HG03442 (cell line): Measurements from ENCODE around the gene CCDC136.

ENCODE experiments used
- ATAC-seq: cut with Tn5 transposase; IDR thresholded peaks from one replicate; pipeline ENCODE4 v1.9.1; 2021; ENCODE audit warnings: mild to moderate bottlenecking, moderate library complexity; ENCODE audit not compliant: unreplicated experiment

Gene CCDC136

GRCh38 chr7:128841921-128842673 lies 50.3 kb downstream of the CCDC136 start:
- no peak for ATAC-seq

- no peak for ATAC-seq
Measured at GRCh38 chr7:128842674-128843641, 51.2 kb downstream of the CCDC136 start.

GRCh38 chr7:128843938-128844621 lies 52.3 kb downstream of the CCDC136 start:
- no peak for ATAC-seq

- no peak for ATAC-seq
Measured at GRCh38 chr7:128844777-128845311, 53.1 kb downstream of the CCDC136 start.

GRCh38 chr7:128845475-128845874 lies 53.7 kb downstream of the CCDC136 start:
- no peak for ATAC-seq

GRCh38 chr7:128845987-128846386 lies 54.2 kb downstream of the CCDC136 start:
- ATAC-seq: no peak

GRCh38 chr7:128846781-128847444 lies 55.1 kb downstream of the CCDC136 start:
- ATAC-seq: no peak

- ATAC-seq: no peak
Measured at GRCh38 chr7:128847721-128848211, 56.0 kb downstream of the CCDC136 start.

GRCh38 chr7:128848289-128849155 lies 56.8 kb downstream of the CCDC136 start:
- no peak for ATAC-seq

GRCh38 chr7:128849156-128849515 lies 57.4 kb downstream of the CCDC136 start:
- ATAC-seq: no peak

- no peak for ATAC-seq
Measured at GRCh38 chr7:128849804-128850490, 58.2 kb downstream of the CCDC136 start.

- ATAC-seq: no peak
Measured at GRCh38 chr7:128852537-128853254, 60.9 kb downstream of the CCDC136 start.

GRCh38 chr7:128853799-128854198 lies 62.0 kb downstream of the CCDC136 start:
- ATAC-seq: no peak

- ATAC-seq: no peak
Measured at GRCh38 chr7:128854396-128854795, 62.6 kb downstream of the CCDC136 start.

- no peak for ATAC-seq
Measured at GRCh38 chr7:128855559-128855958, 63.8 kb downstream of the CCDC136 start.

- ATAC-seq: no peak
Measured at GRCh38 chr7:128856001-128856718, 64.4 kb downstream of the CCDC136 start.

- no peak for ATAC-seq
Measured at GRCh38 chr7:128858380-128859231, 66.8 kb downstream of the CCDC136 start.
